ENCODE data around the gene EXOSC2.

GRCh38 chr9:130713286-130713960 lies 19.8 kb downstream of the EXOSC2 start:
- TF ChIP-seq CTCF (IDR thresholded peaks at IDR 0.05) (no peak), ZFX (IDR thresholded peaks at IDR 0.05; ENCODE audit: borderline replicate concordance) (no peak)

Data from 22Rv1 (cell line).